ENCODE results near the gene MCTP1. TPM values are rescaled to one million over a fixed set of nuclear protein-coding genes. Genes with fewer than 3 reads are reported as not detected.

Gene MCTP1
- polyA plus RNA-seq, 1 donor (not counting 4 experiments of a cell fraction or from before 2014, with no cell fraction given), result 4.9 TPM

GRCh38 chr5:94711785-94712184 lies 573.1 kb downstream of the MCTP1 start:
- no peak for FAIRE-seq
- dilution Hi-C loops (cut with MboI; ENCODE audit: extremely low pct_ligation_motif_present, low sequenced_read_pairs), result no loop called here

GRCh38 chr5:94709277-94709676 lies 575.6 kb downstream of the MCTP1 start:
- Histone ChIP-seq H3K9me1 (ENCODE audit: control insufficient read depth, extremely low read depth, insufficient read depth, low read length) (no peaks in the 10 kb centered on the region), H3K79me2 (ENCODE audit: control insufficient read depth, insufficient read depth, low read length) (no peaks in the 10 kb centered on the region), H3K36me3 (ENCODE audit: control insufficient read depth in 2 of 2, extremely low read depth in 1 of 2, insufficient read depth in 2 of 2, low read length in 2 of 2) (peaks cover 0 to 5% of the 10 kb centered on the region in 2 experiments), H2AFZ (ENCODE audit: control insufficient read depth, low read length) (no peak overlapping the region), H3K4me3 (ENCODE audit: control insufficient read depth in 2 of 3, extremely low read depth in 1 of 3, insufficient read depth in 2 of 3, low read depth in 1 of 3, low read length in 3 of 3) (no peak overlapping the region), H3K9ac (ENCODE audit: control insufficient read depth, extremely low read depth, insufficient read depth, low read length) (no peak overlapping the region), H3K4me2 (ENCODE audit: control insufficient read depth, extremely low read depth, insufficient read depth, low read depth, low read length) (no peak overlapping the region), H3K27ac (ENCODE audit: control insufficient read depth, insufficient read depth, low read length) (no peak overlapping the region), H3K9me3 (ENCODE audit: control insufficient read depth, low read depth, low read length) (no peaks in the 10 kb centered on the region), H4K20me1 (ENCODE audit: control insufficient read depth, extremely low read depth, insufficient read depth, low read length) (no peaks in the 10 kb centered on the region), H3K27me3 (ENCODE audit: control insufficient read depth, extremely low read depth, insufficient read depth, low read length) (no peaks in the 10 kb centered on the region), H3K4me1 (ENCODE audit: control insufficient read depth, extremely low read depth, insufficient read depth, low read length) (no peaks in the 10 kb centered on the region)
- FAIRE-seq (no peak), DNase-seq (ENCODE audit: low read depth, low spot score) (no peak)
- dilution Hi-C loops (cut with MboI; ENCODE audit: extremely low pct_ligation_motif_present, low sequenced_read_pairs), result no loop called here
- no peak for TF ChIP-seq EZH2 (IDR thresholded peaks at IDR 0.05; ENCODE audit: low read length)
- TF ChIP-seq, protein P1, sequence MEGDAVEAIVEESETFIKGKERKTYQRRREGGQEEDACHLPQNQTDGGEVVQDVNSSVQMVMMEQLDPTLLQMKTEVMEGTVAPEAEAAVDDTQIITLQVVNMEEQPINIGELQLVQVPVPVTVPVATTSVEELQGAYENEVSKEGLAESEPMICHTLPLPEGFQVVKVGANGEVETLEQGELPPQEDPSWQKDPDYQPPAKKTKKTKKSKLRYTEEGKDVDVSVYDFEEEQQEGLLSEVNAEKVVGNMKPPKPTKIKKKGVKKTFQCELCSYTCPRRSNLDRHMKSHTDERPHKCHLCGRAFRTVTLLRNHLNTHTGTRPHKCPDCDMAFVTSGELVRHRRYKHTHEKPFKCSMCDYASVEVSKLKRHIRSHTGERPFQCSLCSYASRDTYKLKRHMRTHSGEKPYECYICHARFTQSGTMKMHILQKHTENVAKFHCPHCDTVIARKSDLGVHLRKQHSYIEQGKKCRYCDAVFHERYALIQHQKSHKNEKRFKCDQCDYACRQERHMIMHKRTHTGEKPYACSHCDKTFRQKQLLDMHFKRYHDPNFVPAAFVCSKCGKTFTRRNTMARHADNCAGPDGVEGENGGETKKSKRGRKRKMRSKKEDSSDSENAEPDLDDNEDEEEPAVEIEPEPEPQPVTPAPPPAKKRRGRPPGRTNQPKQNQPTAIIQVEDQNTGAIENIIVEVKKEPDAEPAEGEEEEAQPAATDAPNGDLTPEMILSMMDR (optimal IDR thresholded peaks at IDR 0.05 in 1 of 3, IDR thresholded peaks at IDR 0.05 in 1 of 3, conservative IDR thresholded peaks at IDR 0.05 in 1 of 3; ENCODE audit: extremely low read depth in 1 of 3, insufficient read depth in 2 of 3, low read length in 3 of 3), result no peak

More at GRCh38 chr5:94711785-94712184, 573.1 kb downstream of the MCTP1 start:
- no peaks in the 10 kb centered on the region for H3K27me3 ChIP-seq (ENCODE audit: control insufficient read depth, extremely low read depth, insufficient read depth, low read length)
- no peak overlapping the region for H3K9ac ChIP-seq (ENCODE audit: control insufficient read depth, extremely low read depth, insufficient read depth, low read length)
- no peaks in the 10 kb centered on the region for H3K9me1 ChIP-seq (ENCODE audit: control insufficient read depth, extremely low read depth, insufficient read depth, low read length)
- no peak overlapping the region for H2AFZ ChIP-seq (ENCODE audit: control insufficient read depth, low read length)
- H3K4me1 ChIP-seq (ENCODE audit: control insufficient read depth, extremely low read depth, insufficient read depth, low read length), result no peaks in the 10 kb centered on the region
- no peaks in the 10 kb centered on the region for H3K79me2 ChIP-seq (ENCODE audit: control insufficient read depth, insufficient read depth, low read length)
- no peaks in the 10 kb centered on the region for H4K20me1 ChIP-seq (ENCODE audit: control insufficient read depth, extremely low read depth, insufficient read depth, low read length)
- H3K9me3 ChIP-seq (ENCODE audit: control insufficient read depth, low read depth, low read length), result no peaks in the 10 kb centered on the region
- TF ChIP-seq EZH2 (IDR thresholded peaks at IDR 0.05; ENCODE audit: low read length), result no peak
- TF ChIP-seq, protein P1 (optimal IDR thresholded peaks at IDR 0.05 in 1 of 3, IDR thresholded peaks at IDR 0.05 in 1 of 3, conservative IDR thresholded peaks at IDR 0.05 in 1 of 3; ENCODE audit: extremely low read depth in 1 of 3, insufficient read depth in 2 of 3, low read length in 3 of 3), result no peak
- peaks cover 0 to 5% of the 10 kb centered on the region in 2 experiments for H3K36me3 ChIP-seq (ENCODE audit: control insufficient read depth in 2 of 2, extremely low read depth in 1 of 2, insufficient read depth in 2 of 2, low read length in 2 of 2)
- no peak for DNase-seq (ENCODE audit: low read depth, low spot score)
- no peak overlapping the region for H3K27ac ChIP-seq (ENCODE audit: control insufficient read depth, insufficient read depth, low read length)
- no peak overlapping the region for H3K4me2 ChIP-seq (ENCODE audit: control insufficient read depth, extremely low read depth, insufficient read depth, low read depth, low read length)
- H3K4me3 ChIP-seq (ENCODE audit: control insufficient read depth in 2 of 3, extremely low read depth in 1 of 3, insufficient read depth in 2 of 3, low read depth in 1 of 3, low read length in 3 of 3), result no peak overlapping the region
